ENCODE results near the gene TMCC2. TPM values are rescaled to one million over a fixed set of nuclear protein-coding genes. Genes with fewer than 3 reads are reported as not detected.

Gene TMCC2
- total RNA-seq, 1 donor from 2014 or later, result 10.6 TPM

DNA sequence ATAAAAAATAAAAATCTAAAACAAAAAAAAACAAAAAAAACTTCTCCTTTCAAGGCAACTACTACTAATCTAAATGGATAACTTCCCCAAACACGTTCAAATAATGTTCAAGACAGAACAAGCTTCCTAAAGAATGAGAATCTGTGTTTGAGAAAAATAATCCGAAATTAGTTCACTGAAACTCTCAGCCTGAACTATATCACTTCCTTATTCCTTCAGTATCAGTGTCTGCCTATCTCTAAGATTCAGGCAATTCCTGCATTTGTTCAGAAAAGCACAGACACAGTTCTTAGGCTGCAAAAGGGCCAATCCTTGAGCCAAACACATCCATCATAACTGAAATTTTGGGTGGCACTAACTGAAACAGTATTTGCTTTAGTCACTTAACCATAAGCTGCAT lies 38.6 kb upstream of the TMCC2 start:
- Histone ChIP-seq H3K79me2 (ENCODE audit: insufficient read depth, low read length) (peaks cover 26% of the 10 kb centered on the region), H3K9ac (ENCODE audit: low read length) (no peak overlapping the region), H3K36me3 (ENCODE audit: insufficient read depth, low read length) (no peaks in the 10 kb centered on the region), H3K27me3 (ENCODE audit: insufficient read depth, low read length) (no peaks in the 10 kb centered on the region), H3K4me1 (ENCODE audit: insufficient read depth, low read length) (no peaks in the 10 kb centered on the region), H3K4me2 (ENCODE audit: low read length) (no peak overlapping the region), H3K9me3 (ENCODE audit: insufficient read depth, low read depth, low read length) (no peaks in the 10 kb centered on the region), H2AFZ (ENCODE audit: low read depth, low read length) (no peak overlapping the region), H3K4me3 (ENCODE audit: insufficient read depth, low read depth, low read length) (no peak overlapping the region), H4K20me1 (ENCODE audit: insufficient read depth, low read length) (peaks cover 42% of the 10 kb centered on the region), H3K27ac (ENCODE audit: low read depth, low read length) (no peak overlapping the region)
- no peaks in the 10 kb centered on the region for H3K27me3 Mint-ChIP-seq (ENCODE audit: low read depth, unreplicated experiment)
- H3K36me3 Mint-ChIP-seq (ENCODE audit: low read depth, unreplicated experiment), result peaks cover 14% of the 10 kb centered on the region
- H3K4me3 Mint-ChIP-seq (ENCODE audit: unreplicated experiment), result no peak overlapping the region
- TF ChIP-seq, protein P1, sequence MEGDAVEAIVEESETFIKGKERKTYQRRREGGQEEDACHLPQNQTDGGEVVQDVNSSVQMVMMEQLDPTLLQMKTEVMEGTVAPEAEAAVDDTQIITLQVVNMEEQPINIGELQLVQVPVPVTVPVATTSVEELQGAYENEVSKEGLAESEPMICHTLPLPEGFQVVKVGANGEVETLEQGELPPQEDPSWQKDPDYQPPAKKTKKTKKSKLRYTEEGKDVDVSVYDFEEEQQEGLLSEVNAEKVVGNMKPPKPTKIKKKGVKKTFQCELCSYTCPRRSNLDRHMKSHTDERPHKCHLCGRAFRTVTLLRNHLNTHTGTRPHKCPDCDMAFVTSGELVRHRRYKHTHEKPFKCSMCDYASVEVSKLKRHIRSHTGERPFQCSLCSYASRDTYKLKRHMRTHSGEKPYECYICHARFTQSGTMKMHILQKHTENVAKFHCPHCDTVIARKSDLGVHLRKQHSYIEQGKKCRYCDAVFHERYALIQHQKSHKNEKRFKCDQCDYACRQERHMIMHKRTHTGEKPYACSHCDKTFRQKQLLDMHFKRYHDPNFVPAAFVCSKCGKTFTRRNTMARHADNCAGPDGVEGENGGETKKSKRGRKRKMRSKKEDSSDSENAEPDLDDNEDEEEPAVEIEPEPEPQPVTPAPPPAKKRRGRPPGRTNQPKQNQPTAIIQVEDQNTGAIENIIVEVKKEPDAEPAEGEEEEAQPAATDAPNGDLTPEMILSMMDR (IDR thresholded peaks at IDR 0.05; ENCODE audit: insufficient read depth, low read depth, low read length), result no peak
- no peak for TF ChIP-seq EZH2 (IDR thresholded peaks at IDR 0.05; ENCODE audit: insufficient read depth, low read length)
- H3K4me1 Mint-ChIP-seq (ENCODE audit: low read depth, unreplicated experiment), result peaks cover 15% of the 10 kb centered on the region
- H3K27ac Mint-ChIP-seq (ENCODE audit: unreplicated experiment), result no peak overlapping the region
- FAIRE-seq (no peak), DNase-seq (ENCODE audit: low read depth) (no peak)
- H3K9me3 Mint-ChIP-seq (ENCODE audit: unreplicated experiment), result peaks cover 2% of the 10 kb centered on the region

DNA sequence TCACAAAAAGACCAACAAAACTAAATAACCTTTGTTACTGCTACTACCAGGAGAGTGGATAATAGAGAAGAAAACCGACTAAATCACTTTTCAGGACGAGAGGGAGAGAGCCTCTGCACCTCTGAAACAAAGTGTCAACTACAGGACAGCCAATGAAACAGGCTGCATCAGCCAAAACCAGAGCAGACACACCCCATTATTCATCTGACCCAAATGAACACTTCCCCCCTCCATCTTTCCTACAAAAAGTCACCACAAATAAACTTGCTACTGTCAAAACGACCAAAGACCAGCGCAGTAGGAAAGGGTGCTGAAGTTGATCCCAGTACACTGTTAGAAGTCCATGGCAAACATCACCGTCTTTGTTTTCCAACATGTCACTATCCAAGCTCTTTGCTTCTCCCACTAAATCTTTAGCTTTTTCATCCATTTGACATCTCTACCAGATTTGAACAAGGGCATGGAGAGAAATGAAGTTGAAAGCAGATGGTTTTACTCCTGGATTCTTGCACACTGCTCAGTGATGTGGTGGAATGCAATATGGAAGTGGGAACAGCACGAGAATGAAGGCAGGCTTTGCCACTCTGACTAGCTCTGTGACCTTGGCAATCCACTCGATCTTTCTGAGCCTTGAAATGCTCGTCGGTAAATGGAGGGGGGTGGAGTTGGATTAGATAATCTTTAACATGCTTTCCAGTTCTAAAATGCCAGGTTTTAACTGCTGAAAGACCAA lies 36.7 kb upstream of the TMCC2 start:
- FAIRE-seq, result no peak
- Histone ChIP-seq H3K4me2 (ENCODE audit: low read length) (no peak overlapping the region), H4K20me1 (ENCODE audit: insufficient read depth, low read length) (peaks cover 51% of the 10 kb centered on the region), H3K27me3 (ENCODE audit: insufficient read depth, low read length) (no peaks in the 10 kb centered on the region), H3K4me3 (ENCODE audit: insufficient read depth, low read depth, low read length) (no peak overlapping the region), H3K79me2 (ENCODE audit: insufficient read depth, low read length) (peaks cover 33% of the 10 kb centered on the region), H3K27ac (ENCODE audit: low read depth, low read length) (no peak overlapping the region), H2AFZ (ENCODE audit: low read depth, low read length) (no peak overlapping the region), H3K4me1 (ENCODE audit: insufficient read depth, low read length) (no peaks in the 10 kb centered on the region), H3K9ac (ENCODE audit: low read length) (no peak overlapping the region), H3K36me3 (ENCODE audit: insufficient read depth, low read length) (no peaks in the 10 kb centered on the region), H3K9me3 (ENCODE audit: insufficient read depth, low read depth, low read length) (no peaks in the 10 kb centered on the region)
- Mint-ChIP-seq H3K36me3 (ENCODE audit: low read depth, unreplicated experiment) (peaks cover 12% of the 10 kb centered on the region), H3K9me3 (ENCODE audit: unreplicated experiment) (peaks cover 2% of the 10 kb centered on the region), H3K27me3 (ENCODE audit: low read depth, unreplicated experiment) (no peaks in the 10 kb centered on the region), H3K4me1 (ENCODE audit: low read depth, unreplicated experiment) (peaks cover 13% of the 10 kb centered on the region), H3K27ac (ENCODE audit: unreplicated experiment) (no peak overlapping the region), H3K4me3 (ENCODE audit: unreplicated experiment) (no peak overlapping the region)
- no peak for TF ChIP-seq EZH2 (IDR thresholded peaks at IDR 0.05; ENCODE audit: insufficient read depth, low read length)
- TF ChIP-seq, protein P1 (IDR thresholded peaks at IDR 0.05; ENCODE audit: insufficient read depth, low read depth, low read length), result no peak
- no peak for DNase-seq (ENCODE audit: low read depth)

DNA sequence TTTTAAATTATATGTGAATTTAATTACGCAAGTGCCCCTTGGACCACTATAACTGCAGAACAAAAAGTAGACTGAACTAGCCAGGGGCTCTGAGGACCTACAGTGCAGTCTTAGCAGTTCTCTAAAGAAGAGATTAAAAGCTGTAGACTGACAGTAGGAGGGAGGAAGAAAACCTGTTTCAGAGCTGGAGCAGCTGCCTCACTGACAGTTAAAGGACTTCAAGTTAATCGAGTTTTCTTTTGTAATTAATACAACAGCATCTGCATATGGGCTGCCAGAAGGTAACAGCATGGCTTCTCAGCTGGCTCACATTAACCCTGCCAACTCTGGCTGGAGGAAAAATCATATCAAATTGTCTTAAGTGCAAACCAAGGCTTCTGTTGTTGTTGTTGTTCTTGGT lies 36.1 kb upstream of the TMCC2 start:
- Histone ChIP-seq H4K20me1 (ENCODE audit: insufficient read depth, low read length) (peaks cover 51% of the 10 kb centered on the region), H3K36me3 (ENCODE audit: insufficient read depth, low read length) (no peaks in the 10 kb centered on the region), H3K27ac (ENCODE audit: low read depth, low read length) (no peak overlapping the region), H3K79me2 (ENCODE audit: insufficient read depth, low read length) (peaks cover 35% of the 10 kb centered on the region), H3K27me3 (ENCODE audit: insufficient read depth, low read length) (no peaks in the 10 kb centered on the region), H2AFZ (ENCODE audit: low read depth, low read length) (no peak overlapping the region), H3K4me3 (ENCODE audit: insufficient read depth, low read depth, low read length) (no peak overlapping the region), H3K4me2 (ENCODE audit: low read length) (no peak overlapping the region), H3K9me3 (ENCODE audit: insufficient read depth, low read depth, low read length) (no peaks in the 10 kb centered on the region), H3K4me1 (ENCODE audit: insufficient read depth, low read length) (no peaks in the 10 kb centered on the region), H3K9ac (ENCODE audit: low read length) (no peak overlapping the region)
- H3K9me3 Mint-ChIP-seq (ENCODE audit: unreplicated experiment), result peaks cover 2% of the 10 kb centered on the region
- DNase-seq (ENCODE audit: low read depth) (no peak), FAIRE-seq (no peak)
- no peaks in the 10 kb centered on the region for H3K27me3 Mint-ChIP-seq (ENCODE audit: low read depth, unreplicated experiment)
- H3K27ac Mint-ChIP-seq (ENCODE audit: unreplicated experiment), result no peak overlapping the region
- H3K4me3 Mint-ChIP-seq (ENCODE audit: unreplicated experiment), result no peak overlapping the region
- peaks cover 12% of the 10 kb centered on the region for H3K36me3 Mint-ChIP-seq (ENCODE audit: low read depth, unreplicated experiment)
- TF ChIP-seq, protein P1 (IDR thresholded peaks at IDR 0.05; ENCODE audit: insufficient read depth, low read depth, low read length), result no peak
- no peak for TF ChIP-seq EZH2 (IDR thresholded peaks at IDR 0.05; ENCODE audit: insufficient read depth, low read length)
- peaks cover 13% of the 10 kb centered on the region for H3K4me1 Mint-ChIP-seq (ENCODE audit: low read depth, unreplicated experiment)

All from astrocyte (in vitro differentiated cells and primary cell).